Fibroblast of lung (primary cell): ENCODE data around the gene SDK1.

Source experiments
- CTCF ChIP-seq, 2 donors: IDR thresholded peaks in 1 of 2; conservative IDR thresholded peaks in 1 of 2; 1 replicate in 1 of 2; 2 replicates in 1 of 2; pipeline ENCODE4 v1.5.1; 2011 to 2012; ENCODE audit warnings: low read length in 2 of 2, control low read depth in 1 of 2, inconsistent platforms in 1 of 2, low read depth in 1 of 2, mild to moderate bottlenecking in 1 of 2
- EZH2 ChIP-seq: IDR thresholded peaks from 2 replicates; pipeline ENCODE4 v1.5.1; 2012; ENCODE audit warnings: low read length, control low read depth, mild to moderate bottlenecking; ENCODE audit errors: missing control alignments

GRCh38 chr7:3896169-3896765 lies 595.2 kb downstream of the SDK1 start:
- TF ChIP-seq CTCF (conservative IDR thresholded peaks at IDR 0.05 in 1 of 2, IDR thresholded peaks at IDR 0.05 in 1 of 2; ENCODE audit: low read depth in 1 of 2, low read length in 2 of 2) (no peak), EZH2 (no peak)
